SK-MEL-5 (cell line): ENCODE measurements around the gene AHSG. TPM values are rescaled to one million over a fixed set of nuclear protein-coding genes. Genes with fewer than 3 reads are reported as not detected.
"Not testable (repeated sequence)": the region's sequence is repeated elsewhere in the genome, so short reads cannot be mapped to it uniquely, and the experiment has no call there.

Experiments
- DNase-seq: peaks from one replicate; pipeline ENCODE4 v3.0.0-alpha.2; 2016; ENCODE audit warnings: low read depth, low spot score
- in situ Hi-C: cut with HindIII; loops from 2 replicates; pipeline ENCODE4 v1.10.0; 2016; ENCODE audit warnings: low sequenced_read_pairs, high pct_unique_total_duplicates, low pct_unique_long_range_greater_than_20kb
- total RNA-seq: library from RNA; depleted of rRNA; stranded (reverse); fragments of >200 nt; shearing (Covaris generic); gene quantifications from 2 replicates; pipeline ENCODE4 v1.2.3, GENCODE V29; 2014

Gene AHSG
- total RNA-seq, 1 experiment from 2014 or later = not detected

GRCh38 chr3:186628756-186629155, 15.9 kb downstream of the AHSG start:
- no peak for DNase-seq
- in situ Hi-C loops = no loop called here

GRCh38 chr3:186630950-186631641, 18.2 kb downstream of the AHSG start:
- DNase-seq = no peak
- in situ Hi-C loops = no loop called here

- in situ Hi-C loops = no loop called here
- no peak for DNase-seq
These were observed 20.6 kb downstream of the AHSG start for GRCh38 chr3:186633481-186633880.

- in situ Hi-C loops, DNase-seq: not testable (repeated sequence)
These were observed 21.3 kb downstream of the AHSG start for GRCh38 chr3:186634207-186634606.

GRCh38 chr3:186635532-186635931, 22.7 kb downstream of the AHSG start:
- in situ Hi-C loops = no loop called here

GRCh38 chr3:186636536-186636935, 23.7 kb downstream of the AHSG start:
- DNase-seq = no peak
- in situ Hi-C loops = no loop called here

More at GRCh38 chr3:186635532-186635931, 22.7 kb downstream of the AHSG start:
- no peak for DNase-seq

GRCh38 chr3:186637686-186638085, 24.8 kb downstream of the AHSG start:
- in situ Hi-C loops = no loop called here

GRCh38 chr3:186638259-186638658, 25.4 kb downstream of the AHSG start:
- in situ Hi-C loops = no loop called here
- no peak for DNase-seq

More at GRCh38 chr3:186637686-186638085, 24.8 kb downstream of the AHSG start:
- DNase-seq = no peak

GRCh38 chr3:186639778-186640472, 27.1 kb downstream of the AHSG start, which contains the start of gene FETUB:
Gene FETUB (plus strand): TSS chr3:186640399. CDS start chr3:186640461, 62 bp downstream.
- in situ Hi-C loops = no loop called here
- no peak for DNase-seq

GRCh38 chr3:186640473-186640818, 27.6 kb downstream of the AHSG start:
- in situ Hi-C loops = no loop called here
- DNase-seq = peak; percentile 40

GRCh38 chr3:186640929-186641328, 28.1 kb downstream of the AHSG start:
- in situ Hi-C loops = no loop called here

GRCh38 chr3:186642014-186642413, 29.2 kb downstream of the AHSG start:
- in situ Hi-C loops = no loop called here
- no peak for DNase-seq

More at GRCh38 chr3:186640929-186641328, 28.1 kb downstream of the AHSG start:
- DNase-seq = no peak

- in situ Hi-C loops = no loop called here
- no peak for DNase-seq
These were observed 30.6 kb downstream of the AHSG start for GRCh38 chr3:186643493-186643892.

GRCh38 chr3:186644683-186645082, 31.8 kb downstream of the AHSG start:
- in situ Hi-C loops = no loop called here

GRCh38 chr3:186646106-186646505, 33.2 kb downstream of the AHSG start:
- in situ Hi-C loops = no loop called here

More at GRCh38 chr3:186644683-186645082, 31.8 kb downstream of the AHSG start:
- no peak for DNase-seq

GRCh38 chr3:186646841-186647240, 34.0 kb downstream of the AHSG start:
- no peak for DNase-seq
- in situ Hi-C loops = no loop called here

More at GRCh38 chr3:186646106-186646505, 33.2 kb downstream of the AHSG start:
- DNase-seq = no peak

GRCh38 chr3:186648851-186649250, 36.0 kb downstream of the AHSG start:
- DNase-seq = no peak
- in situ Hi-C loops = no loop called here

- no peak for DNase-seq
- in situ Hi-C loops = no loop called here
These were observed 38.9 kb downstream of the AHSG start for GRCh38 chr3:186651678-186652215.
